Activated CD4-positive, alpha-beta T cell treated with anti-CD3 and anti-CD28 coated beads, Interleukin-2, amount 50 U/mL, for 1 hour (primary cell): ENCODE data around the gene MYOM3.

Source experiments
- DNase-seq: peaks from one replicate; pipeline ENCODE4 v3.0.0-alpha.2; 2020

The MYOM3 gene

DNA sequence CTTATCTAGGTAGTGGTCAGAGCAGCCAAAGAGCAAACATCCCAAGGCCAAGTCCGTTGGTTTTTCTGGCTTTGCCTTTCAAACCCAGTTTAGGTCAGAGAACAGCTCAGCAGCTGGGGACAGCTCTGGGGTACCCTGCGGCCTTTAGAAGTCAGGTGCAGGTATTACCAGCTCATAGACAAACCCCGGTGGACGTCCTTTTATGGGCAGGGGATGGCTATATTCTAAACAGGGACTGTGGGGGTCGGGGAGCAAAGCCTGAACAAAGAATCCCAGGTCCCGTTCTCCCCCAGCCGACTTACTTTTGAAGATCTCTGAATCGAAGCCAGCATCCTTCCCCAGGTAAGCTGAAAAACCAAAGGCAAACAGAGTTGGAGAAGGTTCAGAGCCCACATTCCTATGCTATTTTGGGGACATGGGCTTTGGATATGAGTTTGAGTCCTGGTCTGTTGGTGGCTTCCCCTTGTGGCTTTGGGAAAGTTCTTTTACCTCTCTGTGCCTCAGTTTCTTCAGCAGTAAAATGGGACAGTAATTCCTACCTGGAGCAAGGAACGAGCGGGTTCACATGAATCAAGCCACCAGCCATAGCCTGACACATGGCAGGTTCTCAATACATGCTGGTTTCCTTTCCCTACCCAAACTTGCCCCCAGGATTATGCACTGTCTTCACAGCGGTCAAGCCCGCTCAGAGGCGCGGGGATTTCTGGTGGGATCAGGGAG lies 16.6 kb downstream of the MYOM3 start:
- no peak for DNase-seq

- DNase-seq, result no peak
These were observed 17.4 kb downstream of the MYOM3 start for GRCh38 chr1:24094554-24094953.

DNA sequence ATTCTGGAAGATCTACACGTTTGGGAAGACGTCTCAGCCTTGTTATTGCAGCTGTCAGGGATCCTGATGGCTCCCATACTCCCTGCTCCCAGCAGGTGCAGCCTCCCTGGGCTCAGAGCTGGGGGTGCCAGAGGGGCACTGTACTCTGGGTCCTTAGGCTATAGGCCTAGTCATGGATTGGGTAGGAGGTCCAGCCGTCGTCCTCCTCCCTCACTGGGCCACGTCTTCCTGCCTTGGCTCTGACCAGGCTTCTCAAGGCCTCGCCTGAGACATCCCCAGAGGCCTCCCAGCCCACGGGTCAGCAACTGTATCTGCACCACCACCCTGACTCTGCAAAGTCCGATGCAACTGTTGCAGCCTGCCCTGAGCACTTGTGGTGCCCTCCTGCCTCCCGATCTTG lies 18.2 kb downstream of the MYOM3 start:
- no peak for DNase-seq

- DNase-seq, result no peak
These were observed 19.0 kb downstream of the MYOM3 start for GRCh38 chr1:24092979-24093378.

DNA sequence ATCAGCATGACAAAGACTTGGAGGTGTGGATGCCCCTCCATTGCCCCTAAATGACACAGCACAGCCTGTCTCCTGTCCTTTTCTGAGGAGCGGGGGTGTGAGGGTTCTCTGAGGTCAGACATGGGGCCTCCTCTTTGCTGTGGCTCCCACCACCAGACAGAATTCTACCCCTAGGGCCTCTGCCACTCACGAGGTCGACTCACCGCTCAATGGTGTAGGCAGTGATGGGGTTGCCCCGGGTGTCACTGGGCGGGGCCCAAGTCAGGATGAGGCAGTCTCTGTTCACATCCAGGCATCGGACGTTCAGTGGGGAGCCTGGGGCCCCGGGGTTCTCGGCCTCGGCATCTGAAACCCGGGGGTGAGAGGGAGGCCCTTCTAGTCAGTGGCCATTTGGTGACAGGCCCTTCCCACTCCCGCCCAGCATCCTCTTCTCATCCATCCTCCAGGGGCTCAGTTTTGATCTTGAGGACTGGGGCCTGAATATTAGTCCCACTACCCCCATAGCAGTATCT lies 19.9 kb downstream of the MYOM3 start:
- no peak for DNase-seq

DNA sequence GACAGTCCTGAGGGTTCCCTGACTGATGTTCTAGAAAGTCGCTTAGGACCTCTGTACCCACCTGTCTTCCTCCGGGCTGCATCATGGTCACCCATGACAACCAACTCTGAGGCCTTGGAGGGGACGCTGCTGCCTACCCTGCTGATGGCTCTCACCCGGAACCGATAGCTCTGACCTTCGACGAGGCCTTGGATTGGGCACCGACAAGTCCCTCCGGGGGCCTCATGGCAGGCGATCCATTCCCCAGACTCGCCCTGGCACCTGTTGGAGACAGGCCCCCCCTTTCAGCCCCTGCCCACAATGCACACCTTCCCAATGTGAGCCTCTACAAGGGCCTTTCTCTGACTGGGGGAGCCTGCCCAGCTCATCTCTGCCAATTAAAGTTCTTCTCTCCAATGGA lies 21.2 kb downstream of the MYOM3 start:
- no peak for DNase-seq

DNA sequence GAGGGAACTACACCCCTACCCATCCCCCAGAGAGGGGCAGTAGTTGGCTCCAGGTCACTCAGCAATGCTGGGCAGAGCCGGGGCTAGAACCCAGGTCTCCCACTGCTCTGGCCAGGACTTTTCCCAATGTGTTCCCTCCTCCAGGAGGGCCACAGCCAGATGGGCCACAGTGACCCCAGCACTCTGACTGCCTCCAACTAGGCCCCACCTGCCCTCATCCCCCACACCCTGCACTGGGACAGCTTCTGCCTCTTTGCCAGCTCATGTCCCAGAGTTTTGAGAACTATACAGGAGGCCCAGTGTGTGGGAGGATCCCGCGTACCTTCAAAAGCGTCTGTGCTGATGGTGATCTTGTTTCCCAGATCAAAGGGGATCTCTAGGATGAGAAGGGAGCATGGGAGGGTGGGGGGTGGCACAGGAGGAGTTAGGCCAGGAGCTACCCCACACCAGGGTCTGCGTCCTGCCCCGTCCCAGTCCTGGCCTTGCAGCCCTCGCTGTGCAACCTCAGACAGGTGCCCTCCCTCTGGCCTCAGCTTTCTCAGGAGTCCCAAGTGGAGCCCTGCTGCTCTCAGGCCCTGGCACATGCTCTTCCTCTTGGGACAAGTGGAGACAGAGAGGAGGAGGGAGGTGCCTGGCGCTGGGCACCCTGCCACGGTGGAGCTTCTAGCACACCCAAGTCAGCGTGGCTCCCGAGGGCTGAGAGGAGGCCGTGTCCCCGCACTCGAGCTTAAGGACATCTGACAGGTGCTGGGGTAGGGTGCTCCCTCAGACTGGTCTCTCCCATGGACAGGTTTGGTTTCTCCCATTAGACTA lies 22.0 kb downstream of the MYOM3 start:
- no peak for DNase-seq

DNA sequence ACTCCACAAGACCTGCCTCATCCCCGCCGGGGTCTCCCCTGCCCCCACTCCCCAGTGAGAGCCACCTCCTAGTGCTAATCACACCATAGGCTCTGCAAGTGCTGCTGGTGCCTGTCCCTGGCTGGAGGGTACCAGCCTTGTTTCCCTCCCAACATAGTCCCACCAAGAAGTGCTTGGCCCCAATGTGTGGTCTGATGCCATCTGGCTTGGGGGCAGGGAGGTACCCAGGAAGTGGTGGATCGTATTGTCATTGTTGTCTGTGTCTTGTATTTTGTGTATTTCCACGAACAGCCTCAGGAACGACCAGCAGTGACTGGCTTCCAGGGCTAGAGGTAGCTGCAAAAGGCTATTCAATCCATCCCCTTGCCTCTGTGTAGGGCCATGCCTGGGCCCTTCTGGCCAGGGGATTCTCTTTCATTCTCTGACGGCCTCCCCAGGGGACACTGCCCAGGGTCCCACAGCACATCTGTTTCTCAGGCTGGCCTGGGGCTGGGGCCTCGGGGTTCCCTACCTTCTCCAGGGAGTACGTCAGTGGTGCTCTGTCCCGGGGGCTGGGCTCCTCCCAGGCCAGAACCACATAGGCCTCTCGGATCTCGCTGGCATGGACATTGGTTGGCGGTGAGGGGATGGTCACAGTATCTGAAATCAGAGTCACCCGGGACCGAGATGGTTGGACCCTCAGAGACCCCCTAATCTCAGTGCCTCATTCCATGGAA lies 22.8 kb downstream of the MYOM3 start:
- no peak for DNase-seq

DNA sequence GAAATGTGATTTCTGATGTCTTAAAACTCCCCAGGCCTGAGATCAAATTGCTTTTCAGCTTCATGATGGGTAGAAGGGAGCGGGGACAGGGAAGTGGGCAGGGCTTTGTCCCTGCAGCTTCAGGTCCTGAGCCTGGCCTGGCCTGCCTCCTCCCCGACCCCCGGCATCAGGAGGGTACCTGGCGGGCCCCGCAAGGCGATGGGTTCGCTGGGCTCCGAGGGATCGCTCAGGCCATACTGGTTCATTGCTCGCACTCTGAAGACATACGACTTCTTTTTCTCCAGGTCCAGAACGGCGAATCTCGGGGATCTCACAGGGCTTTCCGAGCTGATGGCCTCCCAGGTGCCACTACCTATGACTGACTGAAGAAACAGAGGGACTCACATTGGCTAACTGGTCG lies 25.5 kb downstream of the MYOM3 start:
- DNase-seq, result no peak

- no peak for DNase-seq
These were observed 26.4 kb downstream of the MYOM3 start for GRCh38 chr1:24085546-24085945.

- DNase-seq, result no peak
These were observed 26.9 kb downstream of the MYOM3 start for GRCh38 chr1:24085007-24085406.

DNA sequence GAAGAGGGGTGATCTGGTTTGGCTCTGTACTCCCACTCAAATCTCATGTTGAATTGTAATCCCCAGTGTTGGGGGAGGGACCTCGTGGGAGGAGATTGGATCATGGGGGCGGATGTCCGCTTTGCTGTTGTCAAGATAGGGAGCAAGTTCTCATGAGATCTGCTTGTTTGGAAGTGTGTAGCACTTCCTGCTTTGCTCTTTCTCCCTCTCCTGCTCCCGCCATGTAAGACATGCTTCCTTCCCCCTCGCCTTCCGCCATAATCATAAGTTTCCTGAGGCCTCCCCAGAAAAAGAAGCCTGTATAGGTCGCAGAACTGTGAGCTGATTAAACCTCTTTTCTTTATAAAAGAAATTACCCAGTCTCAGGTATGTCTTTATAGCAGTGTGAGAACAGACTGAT lies 27.9 kb downstream of the MYOM3 start:
- no peak for DNase-seq

- DNase-seq, result no peak
These were observed 29.6 kb downstream of the MYOM3 start for GRCh38 chr1:24082372-24082771.

GRCh38 chr1:24081190-24081589 lies 30.7 kb downstream of the MYOM3 start:
- DNase-seq, result no peak

- DNase-seq, result no peak
These were observed 31.8 kb downstream of the MYOM3 start for GRCh38 chr1:24080131-24080530.

GRCh38 chr1:24077278-24077978 lies 34.5 kb downstream of the MYOM3 start:
- DNase-seq, result no peak

DNA sequence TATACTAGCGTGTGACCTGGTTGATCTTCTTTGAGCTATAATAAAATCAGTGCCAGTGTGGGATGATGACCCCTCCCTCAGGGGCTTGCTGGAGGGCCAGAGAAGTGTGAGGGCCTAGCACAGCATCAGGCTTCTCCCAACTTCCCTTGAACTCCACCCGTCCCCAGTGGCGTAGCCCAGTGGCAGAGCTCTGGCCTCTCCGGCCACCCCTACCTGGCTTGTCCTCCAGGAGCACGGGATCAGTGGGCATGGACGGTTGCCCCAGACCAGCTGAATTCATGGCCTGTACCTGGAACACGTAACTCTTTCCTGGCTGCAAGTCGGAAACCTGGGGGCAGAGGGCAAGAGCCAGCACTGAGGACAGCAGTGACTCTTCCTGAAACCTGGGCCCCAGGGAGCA lies 36.0 kb downstream of the MYOM3 start:
- no peak for DNase-seq

- no peak for DNase-seq
These were observed 36.4 kb downstream of the MYOM3 start for GRCh38 chr1:24075590-24075854.

DNA sequence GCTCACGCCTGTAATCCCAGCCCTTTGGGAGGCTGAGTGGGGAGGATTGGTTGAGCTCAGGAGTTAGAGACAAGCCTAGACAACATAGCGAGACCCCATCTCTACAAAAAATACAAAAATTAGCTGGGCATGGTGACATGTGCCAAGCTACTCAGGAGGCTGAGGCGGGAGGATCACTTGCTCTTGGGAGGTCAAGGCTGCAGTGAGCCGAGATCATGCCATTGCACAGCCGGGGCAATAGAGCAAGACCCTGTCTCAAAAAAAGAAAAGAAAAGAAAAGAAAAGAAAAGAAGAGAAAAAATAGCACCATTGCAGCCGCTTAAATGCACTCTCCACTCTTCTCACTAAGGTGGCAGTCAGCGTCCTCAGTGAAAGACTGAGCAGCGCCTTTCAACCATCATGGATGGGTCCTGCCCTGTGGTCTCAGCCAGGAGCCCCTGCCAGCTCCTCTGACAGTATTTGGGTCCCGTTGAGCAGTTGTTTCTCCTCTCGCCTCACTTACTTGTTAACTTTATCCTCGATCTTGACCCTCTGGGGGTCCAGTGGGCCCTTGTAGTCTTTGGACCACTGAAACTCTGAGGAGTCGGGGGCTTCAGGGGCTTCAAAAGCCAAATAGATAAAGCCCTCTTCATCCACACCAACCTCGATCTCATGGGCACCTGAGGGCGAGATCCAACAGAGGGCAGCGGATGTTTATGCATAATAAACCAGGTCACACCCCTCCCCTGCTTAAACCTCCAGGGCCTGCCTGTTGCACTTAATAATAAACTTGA lies 36.9 kb downstream of the MYOM3 start:
- no peak for DNase-seq

GRCh38 chr1:24074196-24074595 lies 37.7 kb downstream of the MYOM3 start:
- DNase-seq, result no peak

DNA sequence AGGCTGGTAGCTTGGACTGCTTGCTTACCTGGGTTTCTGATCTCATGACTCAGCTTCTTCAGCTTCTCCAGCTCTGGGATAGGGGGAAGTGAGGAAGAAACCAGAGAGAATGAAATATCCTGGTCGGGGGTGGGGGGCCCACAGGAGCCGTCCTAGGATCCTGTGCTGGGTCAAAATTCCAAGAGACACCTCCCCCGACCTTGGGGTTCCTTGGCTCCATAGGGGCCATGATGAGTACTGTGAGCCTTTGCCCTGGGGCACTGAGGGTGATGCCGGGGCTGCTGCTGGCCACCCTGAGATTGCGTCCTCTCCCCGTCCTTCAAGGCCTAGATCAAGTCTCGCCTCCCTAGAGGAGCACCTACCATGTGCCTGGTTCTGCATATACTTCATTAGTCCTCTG lies 40.0 kb downstream of the MYOM3 start:
- no peak for DNase-seq

- DNase-seq, result peak; percentile 65
These were observed 41.0 kb downstream of the MYOM3 start for GRCh38 chr1:24070821-24071393.
